WTC11 (cell line): ENCODE measurements around the gene DKC1. TPM values are rescaled to one million over a fixed set of nuclear protein-coding genes. Genes with fewer than 3 reads are reported as not detected.

ENCODE experiments used
- ATAC-seq: fragments of 200-7000 bp; cut with Tn5 transposase; 2 replicates; pipeline ENCODE4 v1.10.0; 2021; ENCODE audit warnings: mild to moderate bottlenecking, moderate library complexity
- CTCF ChIA-PET: fragments of 300-600 bp; sonication (Branson Sonifier 250); formaldehyde crosslinking; loops from one replicate; lab custom pipeline; 2021; ENCODE audit warnings: antibody characterized with exemption; lab: Charles Lee
- POLR2A ChIA-PET: fragments of 350-600 bp; sonication (Branson Sonifier 250); formaldehyde crosslinking; loops from one replicate; lab custom pipeline; 2021; ENCODE audit warnings: antibody characterized with exemption; lab: Charles Lee
- DNase-seq: peaks from one replicate; pipeline ENCODE4 v3.0.0; 2021; ENCODE audit warnings: low spot score
- H3K27ac Mint-ChIP-seq: 2 replicates; pipeline ENCODE4 v1.8.0; 2021; ENCODE audit warnings: mixed read lengths
- H3K27me3 Mint-ChIP-seq: 2 replicates; pipeline ENCODE4 v1.8.0; 2021; ENCODE audit warnings: low read depth, mild to moderate bottlenecking, moderate library complexity, mixed read lengths
- H3K36me3 Mint-ChIP-seq: 2 replicates; pipeline ENCODE4 v1.8.0; 2021; ENCODE audit warnings: mixed read lengths
- H3K4me1 Mint-ChIP-seq: 2 replicates; pipeline ENCODE4 v1.8.0; 2022; ENCODE audit warnings: mixed read lengths
- H3K4me3 Mint-ChIP-seq: 2 replicates; pipeline ENCODE4 v1.8.0; 2021; ENCODE audit warnings: mild to moderate bottlenecking, moderate library complexity, mixed read lengths
- H3K9me3 Mint-ChIP-seq: 2 replicates; pipeline ENCODE4 v1.8.0; 2021; ENCODE audit warnings: mixed read lengths
- AR ChIP-seq: fragments of 250-450 bp; sonication (Bioruptor Pico); IDR thresholded peaks from 2 replicates; pipeline ENCODE4 v1.9.0; 2021; ENCODE audit warnings: mild to moderate bottlenecking
- ARID4B ChIP-seq: sonication (generic); formaldehyde crosslinking; IDR thresholded peaks from 2 replicates; pipeline ENCODE4 v1.8.0; 2023; ENCODE audit warnings: missing genetic modification reagents, mild to moderate bottlenecking, borderline replicate concordance
- ATF1 ChIP-seq: sonication (generic); formaldehyde crosslinking; IDR thresholded peaks from 2 replicates; pipeline ENCODE4 v1.8.1; 2023; ENCODE audit warnings: mild to moderate bottlenecking, moderate library complexity, missing genetic modification reagents
- ATF3 ChIP-seq: sonication (generic); formaldehyde crosslinking; conservative IDR thresholded peaks from 2 replicates; pipeline ENCODE4 v1.8.1; 2022; ENCODE audit warnings: mild to moderate bottlenecking, missing genetic modification reagents
- ELF4 ChIP-seq: sonication (generic); formaldehyde crosslinking; IDR thresholded peaks from 2 replicates; pipeline ENCODE4 v1.8.1; 2022; ENCODE audit warnings: low read depth, mild to moderate bottlenecking, moderate library complexity, missing genetic modification reagents
- ESRRA ChIP-seq: sonication (generic); formaldehyde crosslinking; IDR thresholded peaks from 2 replicates; pipeline ENCODE4 v1.8.1; 2022; ENCODE audit warnings: mild to moderate bottlenecking, missing genetic modification reagents, borderline replicate concordance
- GABPB1 ChIP-seq: sonication (generic); formaldehyde crosslinking; IDR thresholded peaks from 2 replicates; pipeline ENCODE4 v1.8.1; 2023; ENCODE audit warnings: mild to moderate bottlenecking, missing genetic modification reagents
- HMGA2 ChIP-seq: fragments of 250-450 bp; sonication (Bioruptor Pico); IDR thresholded peaks from 2 replicates; pipeline ENCODE4 v1.4.0; 2021; ENCODE audit warnings: mild to moderate bottlenecking, moderate library complexity
- JAZF1 ChIP-seq: fragments of 250-450 bp; sonication (Bioruptor Pico); IDR thresholded peaks from 2 replicates; pipeline ENCODE4 v1.9.0; 2021; ENCODE audit warnings: moderate library complexity, mild to moderate bottlenecking, inconsistent platforms
- JUN ChIP-seq: sonication (generic); formaldehyde crosslinking; IDR thresholded peaks from 2 replicates; pipeline ENCODE4 v1.8.0; 2023; ENCODE audit warnings: mild to moderate bottlenecking, missing genetic modification reagents
- MXD4 ChIP-seq: fragments of 250-450 bp; sonication (Bioruptor Pico); IDR thresholded peaks from 2 replicates; pipeline ENCODE4 v1.8.0; 2021; ENCODE audit warnings: mild to moderate bottlenecking, moderate library complexity, borderline replicate concordance
- NR1H2 ChIP-seq: sonication (generic); formaldehyde crosslinking; IDR thresholded peaks from 2 replicates; pipeline ENCODE4 v1.9.0; 2021; ENCODE audit warnings: mild to moderate bottlenecking, moderate library complexity, missing genetic modification reagents
- NR2C2 ChIP-seq: sonication (generic); formaldehyde crosslinking; IDR thresholded peaks from 2 replicates; pipeline ENCODE4 v1.8.0; 2022; ENCODE audit warnings: mild to moderate bottlenecking, missing genetic modification reagents
- NR3C1 ChIP-seq: sonication (generic); formaldehyde crosslinking; conservative IDR thresholded peaks from 2 replicates; pipeline ENCODE4 v1.8.1; 2023; ENCODE audit warnings: low read depth, mild to moderate bottlenecking, missing genetic modification reagents
- SMAD3 ChIP-seq: sonication (generic); formaldehyde crosslinking; IDR thresholded peaks from 2 replicates; pipeline ENCODE4 v1.8.0; 2022; ENCODE audit warnings: missing genetic modification reagents, mild to moderate bottlenecking, borderline replicate concordance
- SMAD4 ChIP-seq: sonication (generic); formaldehyde crosslinking; IDR thresholded peaks from 2 replicates; pipeline ENCODE4 v1.8.0; 2022; ENCODE audit warnings: mild to moderate bottlenecking, missing genetic modification reagents
- STAT6 ChIP-seq: sonication (generic); formaldehyde crosslinking; conservative IDR thresholded peaks from 2 replicates; pipeline ENCODE4 v1.8.1; 2023; ENCODE audit warnings: mild to moderate bottlenecking, low read depth, missing genetic modification reagents, moderate library complexity
- TCF7 ChIP-seq: sonication (generic); formaldehyde crosslinking; IDR thresholded peaks from 2 replicates; pipeline ENCODE4 v1.8.0; 2022; ENCODE audit warnings: mild to moderate bottlenecking, low read depth, missing genetic modification reagents, moderate library complexity
- USF1 ChIP-seq: sonication (generic); formaldehyde crosslinking; IDR thresholded peaks from 2 replicates; pipeline ENCODE4 v1.8.0; 2022; ENCODE audit warnings: mild to moderate bottlenecking, missing genetic modification reagents
- ZNF232 ChIP-seq: sonication (generic); formaldehyde crosslinking; IDR thresholded peaks from 2 replicates; pipeline ENCODE4 v1.8.0; 2022; ENCODE audit warnings: mild to moderate bottlenecking, missing genetic modification reagents
- ZNF425 ChIP-seq: fragments of 250-450 bp; sonication (Bioruptor Pico); conservative IDR thresholded peaks from 2 replicates; pipeline ENCODE4 v1.9.0; 2021; ENCODE audit warnings: mild to moderate bottlenecking
- ZNF512 ChIP-seq: sonication (generic); formaldehyde crosslinking; IDR thresholded peaks from 2 replicates; pipeline ENCODE4 v1.8.1; 2022; ENCODE audit warnings: missing genetic modification reagents, borderline replicate concordance
- total RNA-seq: library from RNA; stranded (reverse); gene quantifications from 3 replicates; pipeline ENCODE4 v1.2.3, GENCODE V29; 2021

The DKC1 gene
- total RNA-seq, 1 experiment from 2014 or later, result 123 TPM

- TF ChIP-seq SMAD3 (no peak), SMAD4 (no peak), JAZF1 (CRISPR knock-in tag) (no peak), ZNF425 (CRISPR knock-in tag) (no peak), AR (no peak), HMGA2 (no peak), ELF4 (CRISPR knock-in tag) (no peak), JUN (CRISPR knock-in tag) (no peak), ATF1 (CRISPR knock-in tag) (no peak), ZNF232 (no peak), ATF3 (no peak), USF1 (CRISPR knock-in tag) (no peak), STAT6 (CRISPR knock-in tag) (no peak), MXD4 (CRISPR knock-in tag) (no peak), NR2C2 (no peak), TCF7 (CRISPR knock-in tag) (no peak), GABPB1 (CRISPR knock-in tag) (no peak)
- H3K36me3 Mint-ChIP-seq, result peaks cover 26% of the 10 kb centered on the region
- ATAC-seq (no peak), DNase-seq (no peak)
- H3K4me3 Mint-ChIP-seq, result no peak overlapping the region
- H3K27me3 Mint-ChIP-seq, result no peaks in the 10 kb centered on the region; the same call in 1 of the 2 replicates
- peaks cover 13% of the 10 kb centered on the region for H3K4me1 Mint-ChIP-seq
- no peaks in the 10 kb centered on the region for H3K9me3 Mint-ChIP-seq
- H3K27ac Mint-ChIP-seq, result peak overlapping the region; percentile 45; the same call in 1 of the 2 replicates
- POLR2A ChIA-PET, result interaction anchor here (1.5 kb wide), 1 partner anchor 16 kb away, joined by 5 read pairs; the partner anchor contains the start of gene DKC1
- CTCF ChIA-PET, result no interaction called here
Observed at GRCh38 chrX:154779261-154779660, 16.6 kb downstream of the DKC1 start.

- H3K4me3 Mint-ChIP-seq, result no peak overlapping the region
- H3K9me3 Mint-ChIP-seq, result no peaks in the 10 kb centered on the region
- ATAC-seq (no peak), DNase-seq (no peak)
- ChIA-PET POLR2A (no interaction called here), CTCF (no interaction called here)
- H3K27ac Mint-ChIP-seq, result no peak overlapping the region
- H3K4me1 Mint-ChIP-seq, result peaks cover 15% of the 10 kb centered on the region
- H3K27me3 Mint-ChIP-seq, result no peaks in the 10 kb centered on the region; the same call in 1 of the 2 replicates
- H3K36me3 Mint-ChIP-seq, result peaks cover 17% of the 10 kb centered on the region
- TF ChIP-seq ESRRA (CRISPR knock-in tag) (no peak), ZNF512 (CRISPR knock-in tag) (no peak), NR1H2 (CRISPR knock-in tag) (no peak), ARID4B (CRISPR knock-in tag) (no peak), SMAD3 (no peak), NR3C1 (no peak)
Observed at GRCh38 chrX:154780968-154781367, 18.3 kb downstream of the DKC1 start.
